Lower leg skin (tissue), 3 donors: ENCODE data around the gene ADAM10.

ENCODE experiments used
- CTCF ChIP-seq, 3 donors: fragments of 450-650 bp; IDR thresholded peaks; one replicate each; pipeline ENCODE4 v1.5.1; 2016; ENCODE audit warnings: antibody characterized with exemption in 3 of 3, mild to moderate bottlenecking in 3 of 3, moderate library complexity in 2 of 3
- POLR2A ChIP-seq, 2 donors: fragments of 450-650 bp; IDR thresholded peaks; one replicate each; pipeline ENCODE4 v1.6.1; 2016 to 2017; ENCODE audit warnings: antibody characterized with exemption in 2 of 2, mild to moderate bottlenecking in 1 of 2, moderate library complexity in 1 of 2

GRCh38 chr15:58749532-58750337 is at the start of gene ADAM10:
- TF ChIP-seq CTCF (IDR thresholded peaks at IDR 0.05) (no peak), POLR2A (IDR thresholded peaks at IDR 0.05) (peak in 1 of 2 donors; percentile 33)
